CD4-positive, alpha-beta memory T cell (primary cell): ENCODE data around the gene NOP56. TPM values are rescaled to one million over a fixed set of nuclear protein-coding genes. Genes with fewer than 3 reads are reported as not detected.

Experiments
- CTCF ChIA-PET: fragments of 350-600 bp; sonication (Branson Sonifier 250); formaldehyde crosslinking; loops from one replicate; lab custom pipeline; 2021; ENCODE audit warnings: inconsistent platforms; ENCODE audit not compliant: partially characterized antibody; lab: Charles Lee
- POLR2A ChIA-PET: fragments of 350-600 bp; sonication (Branson Sonifier 250); formaldehyde crosslinking; loops from one replicate; lab custom pipeline; 2021; ENCODE audit not compliant: partially characterized antibody; lab: Charles Lee
- DNase-seq, 5 donors: peaks; one replicate each; pipeline versions ENCODE4 v3.0.0 to v3.0.0-alpha.2; 2020 to 2022; ENCODE audit warnings: mixed read lengths in 1 of 5
- H3K27ac ChIP-seq: one replicate; pipeline ENCODE4 v1.7.0; 2013; ENCODE audit warnings: low read depth, low read length
- H3K27me3 ChIP-seq: 2 replicates; pipeline ENCODE4 v1.7.0; 2013; ENCODE audit warnings: mild to moderate bottlenecking, low read length, moderate library complexity; ENCODE audit not compliant: insufficient read depth
- H3K36me3 ChIP-seq: 2 replicates; pipeline ENCODE4 v1.7.0; 2013; ENCODE audit warnings: mild to moderate bottlenecking, low read length, moderate library complexity; ENCODE audit not compliant: insufficient read depth
- H3K4me1 ChIP-seq: 2 replicates; pipeline ENCODE4 v1.7.0; 2013; ENCODE audit warnings: mild to moderate bottlenecking, low read length, moderate library complexity; ENCODE audit not compliant: insufficient read depth
- H3K4me3 ChIP-seq, 2 donors: one replicate each; pipeline ENCODE4 v1.7.0; 2013; ENCODE audit warnings: low read length in 2 of 2, mild to moderate bottlenecking in 1 of 2
- H3K9me3 ChIP-seq, 2 donors: one replicate each; pipeline ENCODE4 v1.7.0; 2013; ENCODE audit warnings: low read length in 2 of 2, control low read depth in 1 of 2; ENCODE audit not compliant: control insufficient read depth in 1 of 2
- H3K27ac Mint-ChIP-seq, 7 donors: one replicate each; pipeline ENCODE4 v1.8.0; 2020 to 2021; ENCODE audit warnings: mixed read lengths in 7 of 7, mild to moderate bottlenecking in 6 of 7, inconsistent platforms in 3 of 7, moderate library complexity in 3 of 7
- H3K27me3 Mint-ChIP-seq, 2 donors: one replicate each; pipeline ENCODE4 v1.8.0; 2020 to 2021; ENCODE audit warnings: mixed read lengths in 2 of 2
- H3K36me3 Mint-ChIP-seq, 2 donors: one replicate each; pipeline ENCODE4 v1.8.0; 2020 to 2021; ENCODE audit warnings: mixed read lengths in 2 of 2, inconsistent platforms in 1 of 2, mild to moderate bottlenecking in 1 of 2
- H3K4me1 Mint-ChIP-seq, 4 donors: one replicate each; pipeline ENCODE4 v1.8.0; 2020 to 2021; ENCODE audit warnings: mixed read lengths in 4 of 4, mild to moderate bottlenecking in 1 of 4
- H3K4me3 Mint-ChIP-seq, 8 donors: one replicate each; pipeline ENCODE4 v1.8.0; 2020 to 2021; ENCODE audit warnings: mixed read lengths in 8 of 8, mild to moderate bottlenecking in 7 of 8, moderate library complexity in 6 of 8, inconsistent platforms in 3 of 8
- H3K9me3 Mint-ChIP-seq, 8 donors: one replicate each; pipeline ENCODE4 v1.8.0; 2020 to 2021; ENCODE audit warnings: mixed read lengths in 8 of 8, mild to moderate bottlenecking in 5 of 8, inconsistent platforms in 3 of 8, moderate library complexity in 1 of 8
- intact Hi-C: fragments of 100-400 bp; cut with micrococcal nuclease; formaldehyde crosslinking; loops from one replicate; pipeline ENCODE4 v1.15.1; 2023
- polyA plus RNA-seq, 2 donors: library from polyadenylated mRNA; unstranded; fragments of 300-500 nt; fragmentation: Illumina TruSeq; gene quantifications; one replicate each; pipeline ENCODE4 v1.2.3, GENCODE V29; 2021
- total RNA-seq, 2 experiments: library from RNA; stranded (reverse); gene quantifications; one replicate each; pipeline ENCODE4 v1.2.3, GENCODE V29; 2021

The NOP56 gene
- total and polyA plus RNA-seq, 4 experiments from 2014 or later: 83.4 to 270 (median 197) TPM

DNA sequence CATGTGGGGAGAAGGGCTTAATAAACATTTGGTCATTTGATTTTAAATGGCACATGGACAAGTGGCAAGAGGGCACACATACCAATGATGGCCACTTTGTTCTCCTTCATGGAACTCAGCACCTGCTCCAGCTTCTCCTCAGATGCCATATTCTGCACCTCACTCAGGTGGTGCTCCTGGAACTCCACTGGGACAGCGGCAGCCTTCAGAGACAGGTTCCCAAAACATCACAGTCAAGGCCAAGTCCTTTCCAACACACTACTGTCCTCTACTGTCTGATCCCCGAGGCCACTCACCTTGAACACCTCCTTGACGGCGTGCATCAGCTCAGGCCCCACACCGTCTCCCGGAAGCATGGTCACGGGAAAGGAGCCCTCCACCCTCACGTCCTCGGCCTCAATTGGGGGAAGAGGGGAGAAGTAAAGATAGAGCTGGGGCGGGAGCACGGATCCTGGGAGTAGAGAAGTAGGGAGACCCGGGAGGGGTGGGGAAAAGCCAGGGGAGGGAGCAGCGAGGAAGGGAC, 11.0 kb downstream of the NOP56 start:
- H3K36me3 Mint-ChIP-seq: peaks cover 41 to 45% of the 10 kb centered on the region in 2 donors
- POLR2A ChIA-PET: interaction anchor here (0.5 to 5.8 kb wide), 15 partner anchors 10 to 1532 kb away, joined by 3 to 180 read pairs (median 5); partner anchors contain the start of genes NOP56, PCED1A, SNRPB and VPS16
- H3K4me1 ChIP-seq: peaks cover 13% of the 10 kb centered on the region
- peaks cover 0 to 5% (median 0%) of the 10 kb centered on the region in 8 donors for H3K9me3 Mint-ChIP-seq
- H3K27ac Mint-ChIP-seq: peak overlapping the region; percentile 90 to 100 (median 98)
- no peaks in the 10 kb centered on the region for H3K9me3 ChIP-seq
- no peak for DNase-seq
- H3K27me3 Mint-ChIP-seq: no peaks in the 10 kb centered on the region
- CTCF ChIA-PET: interaction anchor here (0.8 to 1.6 kb wide), 3 partner anchors 10 to 14 kb away, joined by 3 to 8 read pairs (median 5); no protein-coding TSS in a partner anchor
- peaks cover 18 to 39% (median 26%) of the 10 kb centered on the region in 4 donors for H3K4me1 Mint-ChIP-seq
- no peaks in the 10 kb centered on the region for H3K27me3 ChIP-seq
- peak overlapping the region; percentile 57 to 93 for H3K4me3 ChIP-seq
- intact Hi-C loops: loop anchor here (5.0 kb wide), 1 partner anchor 179 kb away; the partner anchor contains the start of genes PCED1A and VPS16
- H3K4me3 Mint-ChIP-seq: peak overlapping the region; percentile 87 to 98 (median 94)
- H3K27ac ChIP-seq: peak overlapping the region; percentile 83
- peaks cover 27% of the 10 kb centered on the region for H3K36me3 ChIP-seq

DNA sequence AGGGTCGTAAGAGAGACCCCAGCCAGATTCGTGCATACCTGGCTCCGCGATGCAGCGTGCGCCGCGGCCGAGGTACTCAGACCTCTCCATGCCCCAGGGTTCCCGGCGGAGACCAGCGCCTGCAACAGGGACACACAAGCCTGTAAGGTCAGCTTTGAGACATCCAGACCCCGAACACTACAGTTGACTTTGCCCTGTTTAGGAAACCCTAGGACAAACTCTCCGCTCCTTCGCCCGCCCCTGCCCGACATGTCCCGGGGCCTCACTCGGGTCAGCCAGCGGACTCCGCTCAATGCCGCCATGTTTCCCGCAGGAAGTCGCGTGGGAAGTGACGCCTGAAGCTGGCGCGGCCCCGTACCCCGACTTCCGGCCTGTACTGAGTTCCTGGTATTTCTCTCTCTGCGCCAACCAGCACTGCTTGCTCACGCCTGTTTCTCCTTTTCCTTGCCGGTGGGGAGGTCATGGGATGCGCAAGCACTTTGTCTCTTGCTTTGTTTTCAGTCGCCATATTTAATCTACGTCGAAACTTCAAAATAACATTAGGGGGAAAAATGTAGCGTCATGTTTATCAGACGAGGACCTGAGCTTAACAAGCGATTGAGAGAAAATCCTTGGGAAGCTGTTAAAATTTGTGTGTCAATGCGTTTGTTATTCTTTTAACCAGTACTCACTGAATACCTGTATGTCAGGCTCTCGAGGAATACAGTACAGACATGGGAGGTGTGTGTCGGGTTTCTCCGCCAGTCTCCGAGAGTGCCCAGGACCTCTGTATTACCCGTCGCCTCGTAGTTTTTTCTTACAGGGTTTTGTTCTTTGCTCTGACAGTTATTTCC, 11.7 kb downstream of the NOP56 start, which contains the start of gene IDH3B:
Gene IDH3B (minus strand): TSS at position 330 of the 833 bp plus-strand sequence. CDS start 28 bp downstream, at position 302.
- H3K4me1 ChIP-seq: peaks cover 13% of the 10 kb centered on the region
- H3K27me3 ChIP-seq: no peaks in the 10 kb centered on the region
- Mint-ChIP-seq H3K4me1 (peaks cover 17 to 32% (median 25%) of the 10 kb centered on the region in 4 donors), H3K4me3 (peak within 1 kb of the TSS; percentile 87 to 98 (median 94)), H3K27me3 (no peaks in the 10 kb centered on the region), H3K9me3 (peaks cover 0 to 6% (median 0%) of the 10 kb centered on the region in 8 donors), H3K36me3 (peaks cover 35 to 38% of the 10 kb centered on the region in 2 donors), H3K27ac (peak within 1 kb of the TSS; percentile 91 to 100 (median 98))
- peak within 1 kb of the TSS; percentile 57 to 93 for H3K4me3 ChIP-seq
- peak; percentile 90 to 95 (median 91) for DNase-seq
- CTCF ChIA-PET: interaction anchor here (1.3 to 1.7 kb wide), 4 partner anchors 9 to 139 kb away, joined by 5 to 8 read pairs (median 6); no protein-coding TSS in a partner anchor
- H3K36me3 ChIP-seq: peaks cover 20% of the 10 kb centered on the region
- peak within 1 kb of the TSS; percentile 83 for H3K27ac ChIP-seq
- H3K9me3 ChIP-seq: no peaks in the 10 kb centered on the region
- POLR2A ChIA-PET: interaction anchor here (0.5 to 5.8 kb wide), 25 partner anchors 9 to 1532 kb away, joined by 3 to 180 read pairs (median 4); partner anchors contain the start of genes NOP56, PCED1A, PTPRA and SNRPB
- intact Hi-C loops: loop anchor here (1.0 to 5.0 kb wide), 2 partner anchors 12 to 178 kb away; partner anchors contain the start of genes NOP56, PCED1A and VPS16

- peaks cover 0 to 2% (median 0%) of the 10 kb centered on the region in 8 donors for H3K9me3 Mint-ChIP-seq
- intact Hi-C loops: no loop called here
- Histone ChIP-seq H3K27me3 (no peaks in the 10 kb centered on the region), H3K4me1 (no peaks in the 10 kb centered on the region), H3K9me3 (no peaks in the 10 kb centered on the region), H3K36me3 (no peaks in the 10 kb centered on the region), H3K4me3 (no peak overlapping the region), H3K27ac (no peak overlapping the region)
- no peak overlapping the region for H3K4me3 Mint-ChIP-seq
- ChIA-PET POLR2A (interaction anchor here (1.2 kb wide), 1 partner anchor 8 kb away, joined by 5 read pairs; no protein-coding TSS in a partner anchor), CTCF (interaction anchor here (1.1 kb wide), 1 partner anchor 16 kb away, joined by 3 read pairs; no protein-coding TSS in a partner anchor)
- DNase-seq: no peak
- no peaks in the 10 kb centered on the region for H3K36me3 Mint-ChIP-seq
- H3K27me3 Mint-ChIP-seq: no peaks in the 10 kb centered on the region
- H3K27ac Mint-ChIP-seq: no peak overlapping the region
- H3K4me1 Mint-ChIP-seq: no peaks in the 10 kb centered on the region
Observed at GRCh38 chr20:2671977-2672376, 19.5 kb downstream of the NOP56 start.

DNA sequence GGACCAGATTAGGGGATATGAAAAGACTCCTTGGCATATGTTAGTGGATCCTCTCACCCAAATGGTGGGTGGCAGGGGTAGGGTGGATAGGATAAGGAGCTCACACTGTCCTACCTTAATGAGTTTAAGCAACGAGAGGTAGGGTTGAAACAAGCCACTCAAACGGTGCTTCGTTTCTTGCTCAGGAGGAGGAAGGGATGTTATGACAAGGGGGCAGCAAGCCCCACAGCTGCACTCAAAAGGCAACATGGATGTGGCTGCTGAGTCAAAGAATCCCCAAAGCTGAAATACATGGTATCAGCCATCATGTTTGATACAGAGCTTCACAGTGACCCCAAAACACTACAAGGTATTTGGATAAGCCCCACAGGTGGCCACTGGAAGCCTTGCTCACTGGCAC, 20.0 kb downstream of the NOP56 start:
- H3K4me3 ChIP-seq: no peak overlapping the region
- CTCF ChIA-PET: interaction anchor here (0.7 to 1.1 kb wide), 2 partner anchors 14 to 15 kb away, joined by 3 read pairs; no protein-coding TSS in a partner anchor
- H3K27ac Mint-ChIP-seq: no peak overlapping the region
- no peak overlapping the region for H3K27ac ChIP-seq
- H3K27me3 Mint-ChIP-seq: no peaks in the 10 kb centered on the region
- no peaks in the 10 kb centered on the region for H3K36me3 ChIP-seq
- intact Hi-C loops: no loop called here
- no peaks in the 10 kb centered on the region for H3K4me1 ChIP-seq
- POLR2A ChIA-PET: interaction anchor here (1.2 kb wide), 1 partner anchor 8 kb away, joined by 5 read pairs; no protein-coding TSS in a partner anchor
- peaks cover 0 to 2% (median 0%) of the 10 kb centered on the region in 8 donors for H3K9me3 Mint-ChIP-seq
- no peak for DNase-seq
- no peak overlapping the region for H3K4me3 Mint-ChIP-seq
- H3K9me3 ChIP-seq: no peaks in the 10 kb centered on the region
- no peaks in the 10 kb centered on the region for H3K4me1 Mint-ChIP-seq
- H3K27me3 ChIP-seq: no peaks in the 10 kb centered on the region
- H3K36me3 Mint-ChIP-seq: no peaks in the 10 kb centered on the region

GRCh38 chr20:2673453-2673852, 21.0 kb downstream of the NOP56 start:
- H3K4me3 ChIP-seq: no peak overlapping the region
- peaks cover 0 to under 1% (median 0%) of the 10 kb centered on the region in 8 donors for H3K9me3 Mint-ChIP-seq
- no peaks in the 10 kb centered on the region for H3K27me3 ChIP-seq
- ChIA-PET CTCF (interaction anchor here (1.0 to 1.2 kb wide), 3 partner anchors 9 to 193 kb away, joined by 3 to 8 read pairs (median 4); partner anchors contain the start of gene IDH3B), POLR2A (interaction anchor here (0.7 to 1.6 kb wide), 3 partner anchors 9 to 19 kb away, joined by 5 to 7 read pairs (median 7); partner anchors contain the start of gene IDH3B)
- no peak overlapping the region for H3K27ac ChIP-seq
- H3K27me3 Mint-ChIP-seq: peaks cover 0 to 3% of the 10 kb centered on the region in 2 donors
- H3K27ac Mint-ChIP-seq: no peak overlapping the region
- H3K4me1 Mint-ChIP-seq: no peaks in the 10 kb centered on the region
- no peaks in the 10 kb centered on the region for H3K36me3 Mint-ChIP-seq
- intact Hi-C loops: no loop called here
- H3K9me3 ChIP-seq: no peaks in the 10 kb centered on the region
- H3K36me3 ChIP-seq: no peaks in the 10 kb centered on the region
- DNase-seq: no peak
- H3K4me3 Mint-ChIP-seq: no peak overlapping the region
- no peaks in the 10 kb centered on the region for H3K4me1 ChIP-seq

DNA sequence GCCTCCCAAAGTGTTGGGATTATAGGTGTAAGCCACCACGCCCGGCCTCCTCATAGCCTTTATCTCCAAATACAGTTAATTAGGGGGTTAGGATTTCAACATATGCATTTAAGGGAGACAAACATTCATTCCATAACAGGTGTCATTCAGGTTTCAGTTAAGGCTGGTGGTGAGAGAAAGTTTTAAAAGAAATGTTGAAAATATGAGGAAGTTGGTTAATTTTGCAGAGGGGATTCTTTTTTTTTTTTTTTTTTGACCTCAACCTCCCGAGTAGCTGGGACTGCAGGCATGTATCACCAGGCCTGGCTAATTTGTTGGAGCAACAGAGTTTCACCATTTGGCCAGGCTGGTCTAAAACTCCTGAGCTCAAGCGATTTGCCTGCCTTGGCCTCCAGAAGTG, 27.6 kb downstream of the NOP56 start:
- Mint-ChIP-seq H3K27me3 (peaks cover 11 to 14% of the 10 kb centered on the region in 2 donors), H3K4me3 (no peak overlapping the region), H3K4me1 (no peaks in the 10 kb centered on the region), H3K36me3 (no peaks in the 10 kb centered on the region), H3K27ac (no peak overlapping the region), H3K9me3 (no peaks in the 10 kb centered on the region)
- no peak for DNase-seq
- Histone ChIP-seq H3K36me3 (no peaks in the 10 kb centered on the region), H3K9me3 (no peaks in the 10 kb centered on the region), H3K27me3 (peaks cover 4% of the 10 kb centered on the region), H3K4me1 (no peaks in the 10 kb centered on the region), H3K4me3 (no peak overlapping the region), H3K27ac (no peak overlapping the region)
- intact Hi-C loops: no loop called here
- ChIA-PET CTCF (interaction anchor here (0.6 kb wide), 1 partner anchor 193 kb away, joined by 3 read pairs; no protein-coding TSS in a partner anchor), POLR2A (no interaction called here)
